GM19452 (cell line): ENCODE measurements around the gene SPECC1.
"Not testable (repeated sequence)": the region's sequence is repeated elsewhere in the genome, so short reads cannot be mapped to it uniquely, and the experiment has no call there.

Experiments
- ATAC-seq: cut with Tn5 transposase; IDR thresholded peaks from one replicate; pipeline ENCODE4 v1.9.1; 2021; ENCODE audit not compliant: unreplicated experiment

The SPECC1 gene

DNA sequence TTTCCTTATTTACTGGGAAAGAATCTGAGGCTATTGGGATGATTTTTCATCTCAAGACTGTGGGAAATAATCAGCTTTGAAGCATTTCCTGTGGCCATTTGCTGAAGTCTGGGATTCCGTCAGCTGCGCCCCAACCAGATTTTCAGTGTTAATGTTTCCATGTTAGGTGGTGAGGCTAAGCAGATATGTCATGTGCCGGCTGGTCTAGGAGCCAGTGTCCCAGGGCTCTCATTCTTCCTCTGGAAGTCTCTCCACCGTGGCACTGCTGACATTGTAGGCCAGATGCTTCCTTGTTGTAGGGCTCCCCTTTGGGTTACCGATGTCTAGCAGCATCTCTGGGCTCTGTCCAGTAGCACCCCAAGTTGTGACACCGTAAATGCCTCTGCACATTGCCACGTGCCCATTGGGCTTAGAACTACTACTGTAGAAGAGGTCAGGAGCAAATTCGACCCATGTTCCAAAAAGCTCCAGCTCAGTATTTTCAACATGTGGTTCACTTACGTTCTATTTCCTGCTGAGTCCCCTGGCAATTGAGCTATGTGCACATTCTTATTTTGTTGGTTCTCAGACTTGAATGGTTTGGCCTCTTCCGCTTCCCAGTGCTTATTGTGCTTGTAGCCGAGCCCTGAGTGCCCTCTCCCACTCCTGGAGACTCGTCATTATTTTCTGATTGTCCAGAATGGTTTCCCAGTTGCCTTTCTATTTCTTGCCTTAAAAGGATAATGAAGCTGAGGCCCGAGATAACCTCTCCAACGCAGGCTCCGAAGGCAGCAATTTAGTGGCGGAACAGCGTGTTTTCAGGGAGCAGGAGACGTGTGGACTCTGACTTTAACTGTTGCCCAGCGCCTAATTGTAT is 82.2 kb downstream of the SPECC1 start:
- ATAC-seq: no peak

- ATAC-seq: no peak
These were observed 83.2 kb downstream of the SPECC1 start for GRCh38 chr17:20092261-20092867.

DNA sequence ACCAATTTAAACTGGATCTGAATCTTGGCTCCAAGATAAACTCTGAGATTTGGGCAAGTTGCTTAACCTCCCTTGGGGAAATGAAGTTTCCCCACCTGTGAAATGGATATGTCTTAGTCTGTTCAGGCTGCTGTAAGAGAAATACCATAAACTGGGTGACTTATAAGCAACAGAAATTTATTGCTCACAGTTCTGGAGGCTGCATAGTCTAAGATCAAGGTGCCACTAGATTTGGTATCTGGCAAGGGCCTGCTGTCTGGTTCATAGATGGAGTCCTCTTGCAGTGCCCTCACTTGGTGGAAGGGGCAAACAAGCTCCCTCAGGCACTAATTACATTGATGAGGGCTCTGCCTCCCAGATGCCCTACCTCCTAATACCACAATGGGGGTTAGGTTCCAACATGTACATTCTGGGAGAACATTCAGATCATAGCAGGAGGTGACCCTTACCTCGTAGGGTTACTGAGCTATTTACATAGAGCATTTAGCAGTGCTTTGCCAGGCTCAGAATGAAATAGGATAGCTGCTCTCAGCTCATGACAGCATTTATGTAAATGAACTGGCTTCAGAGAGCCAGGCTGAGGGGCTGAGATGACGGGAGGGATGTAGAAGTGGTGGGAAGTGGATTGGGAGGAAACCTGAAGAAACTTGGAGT is 83.9 kb downstream of the SPECC1 start:
- no peak for ATAC-seq

DNA sequence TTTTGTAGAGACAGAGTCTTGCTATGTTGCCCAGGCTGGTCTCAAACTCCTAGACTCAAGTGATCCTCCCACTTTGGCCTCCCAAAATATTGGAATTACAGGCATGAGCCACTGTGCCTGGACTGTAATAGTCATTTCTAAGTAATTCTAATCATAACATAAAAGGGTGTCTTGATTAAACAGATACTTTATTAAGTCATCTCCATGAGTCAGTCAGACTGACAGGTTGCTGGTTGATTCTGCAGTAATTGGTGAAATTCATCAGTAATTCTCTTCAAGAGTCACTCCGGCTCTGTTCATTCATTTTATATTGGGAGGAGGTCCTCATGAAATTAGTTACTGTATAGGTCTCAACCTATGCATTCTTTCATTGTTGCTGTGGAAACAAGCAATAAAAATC is 85.6 kb downstream of the SPECC1 start:
- no peak for ATAC-seq

DNA sequence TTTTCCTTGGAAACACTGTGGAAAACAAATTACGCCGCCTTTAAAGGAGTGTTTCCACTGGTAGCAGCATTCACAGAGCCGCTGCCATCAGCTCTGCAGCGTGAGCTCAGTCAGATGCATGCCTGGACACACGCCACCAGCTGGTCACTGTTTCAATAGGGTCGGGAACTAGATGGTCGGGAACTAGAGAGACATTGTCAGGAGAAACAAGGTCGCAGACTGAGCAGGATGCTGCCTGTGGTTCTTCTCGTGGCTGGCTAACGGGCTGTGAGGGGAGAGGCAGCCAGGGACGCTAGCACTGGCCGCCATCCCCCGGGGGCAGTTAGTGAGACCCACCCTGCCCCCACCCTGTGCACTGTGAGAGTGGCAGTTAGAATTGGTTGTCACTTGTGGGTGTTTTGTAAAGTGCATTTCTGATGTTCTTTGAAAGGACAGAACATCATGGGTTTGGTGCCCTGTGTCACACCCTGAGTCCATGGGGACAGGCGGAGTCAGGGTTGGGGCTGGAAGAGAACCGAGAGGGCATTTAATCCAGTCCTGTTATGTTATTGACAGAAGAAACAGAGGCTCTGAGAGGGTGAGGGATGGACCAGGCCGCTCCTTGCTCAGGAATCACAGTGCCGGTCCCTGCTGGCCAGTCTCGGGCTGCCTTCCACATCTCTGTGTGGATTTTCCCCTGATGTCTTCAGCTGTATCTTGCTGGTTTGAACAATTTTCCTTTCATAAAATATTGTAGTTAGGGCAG is 86.3 kb downstream of the SPECC1 start:
- no peak for ATAC-seq

DNA sequence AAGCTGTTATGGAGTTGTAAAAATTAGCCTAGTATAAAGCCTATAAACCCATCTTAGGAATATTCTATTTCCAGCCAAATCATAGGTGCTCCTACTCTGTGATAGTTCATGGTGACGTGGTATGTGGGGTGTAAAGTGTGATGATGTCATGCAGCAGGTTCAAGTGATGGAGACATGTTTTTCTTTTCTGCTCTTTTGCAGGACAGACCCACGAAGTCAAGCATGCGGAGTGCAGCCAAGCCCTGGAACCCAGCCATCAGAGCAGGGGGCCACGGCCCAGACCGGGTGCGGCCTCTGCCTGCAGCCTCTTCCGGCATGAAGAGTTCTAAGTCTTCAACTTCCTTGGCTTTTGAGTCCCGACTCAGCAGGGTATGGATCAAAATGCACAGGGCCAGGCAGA is 87.3 kb downstream of the SPECC1 start:
- no peak for ATAC-seq

- no peak for ATAC-seq
These were observed 88.2 kb downstream of the SPECC1 start for GRCh38 chr17:20097330-20097729.

DNA sequence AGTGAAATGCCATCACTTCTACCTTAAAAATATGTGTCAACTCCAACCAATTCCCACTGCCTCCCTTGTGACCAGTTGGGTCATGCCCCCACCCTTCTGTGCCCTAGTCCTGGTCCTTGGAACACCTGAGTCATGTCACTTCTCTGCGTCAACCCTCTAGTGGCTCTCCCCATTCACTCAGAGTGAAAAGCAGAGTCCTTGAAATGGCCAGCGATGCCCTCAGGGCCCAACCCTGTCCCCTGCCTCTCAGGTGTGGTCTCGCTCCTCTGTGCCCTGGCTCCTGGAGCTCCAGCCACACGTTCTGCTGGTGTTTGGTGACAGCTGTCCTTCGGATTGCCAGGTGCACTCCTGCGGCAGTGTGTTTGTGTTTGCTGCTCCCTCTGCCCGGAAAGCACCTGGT is 89.2 kb downstream of the SPECC1 start:
- no peak for ATAC-seq

GRCh38 chr17:20100806-20101205 is 91.6 kb downstream of the SPECC1 start:
- not testable (repeated sequence) for ATAC-seq

DNA sequence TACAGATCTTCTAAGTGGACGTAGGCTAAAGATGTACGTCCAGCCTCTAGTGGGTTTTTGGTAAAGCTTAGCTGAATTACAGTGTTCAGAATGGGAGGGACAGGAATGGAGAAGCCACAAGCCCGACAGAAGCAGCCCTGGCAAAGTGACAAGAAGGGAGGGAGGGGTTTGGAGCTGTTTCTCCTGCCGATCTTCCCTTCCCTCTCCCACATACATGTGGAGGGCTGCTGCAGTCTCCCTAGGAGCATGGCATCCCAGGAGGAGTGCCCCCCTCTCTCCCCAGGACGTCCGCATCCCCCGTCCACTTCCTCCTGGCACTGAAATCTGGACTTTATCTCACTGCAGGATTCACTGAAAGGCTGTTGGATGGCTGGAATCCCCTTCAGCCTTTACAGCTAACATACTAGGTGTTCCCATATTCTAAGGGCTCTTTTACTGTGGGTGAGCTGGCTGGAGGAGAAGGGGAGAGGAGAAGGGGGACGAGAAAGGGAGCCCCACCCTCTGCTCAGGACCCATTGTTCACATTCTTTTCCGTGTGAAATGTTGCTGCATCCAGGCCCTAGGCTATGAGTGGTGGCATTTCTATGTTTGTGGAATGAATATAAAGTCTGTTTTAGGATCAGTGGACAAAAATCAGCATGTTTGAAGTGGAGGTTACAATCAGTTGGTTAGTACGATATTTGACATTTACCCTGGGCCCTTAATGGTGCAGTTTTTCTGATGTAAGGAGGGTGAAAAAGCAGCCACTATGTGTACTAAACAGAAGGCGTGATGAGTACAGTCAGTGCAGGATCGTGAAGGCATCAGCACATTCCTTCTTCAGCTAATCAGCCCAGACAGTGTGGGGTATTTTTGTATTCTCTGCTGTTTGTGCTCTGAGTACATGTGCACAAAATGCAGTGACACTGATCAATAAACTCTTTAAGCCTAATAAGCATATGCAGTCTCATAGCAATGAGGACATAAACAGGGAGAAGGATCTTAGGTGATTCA is 94.6 kb downstream of the SPECC1 start:
- no peak for ATAC-seq

GRCh38 chr17:20105539-20106280 is 96.6 kb downstream of the SPECC1 start:
- ATAC-seq: no peak

- ATAC-seq: not testable (repeated sequence)
These were observed 97.3 kb downstream of the SPECC1 start for GRCh38 chr17:20106446-20106845.

DNA sequence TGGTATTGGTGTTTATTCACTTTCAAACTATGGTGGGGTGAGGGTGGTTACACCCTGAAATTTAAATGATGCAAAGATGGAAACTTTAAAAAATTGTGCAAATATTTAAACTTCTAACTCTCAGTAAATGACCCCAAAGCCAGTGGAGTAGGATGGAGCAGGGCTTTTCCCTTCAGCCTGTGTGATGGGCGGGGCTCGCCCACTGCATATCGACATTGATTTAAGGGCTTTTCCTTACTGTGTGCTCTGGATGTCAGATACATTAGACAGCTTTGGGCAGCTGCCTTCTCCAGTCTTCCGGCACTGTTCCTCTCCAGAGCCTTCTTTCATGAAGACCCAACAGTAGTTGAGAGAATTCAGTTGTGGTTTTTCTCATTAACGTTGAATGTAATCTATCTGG is 99.9 kb downstream of the SPECC1 start:
- no peak for ATAC-seq

DNA sequence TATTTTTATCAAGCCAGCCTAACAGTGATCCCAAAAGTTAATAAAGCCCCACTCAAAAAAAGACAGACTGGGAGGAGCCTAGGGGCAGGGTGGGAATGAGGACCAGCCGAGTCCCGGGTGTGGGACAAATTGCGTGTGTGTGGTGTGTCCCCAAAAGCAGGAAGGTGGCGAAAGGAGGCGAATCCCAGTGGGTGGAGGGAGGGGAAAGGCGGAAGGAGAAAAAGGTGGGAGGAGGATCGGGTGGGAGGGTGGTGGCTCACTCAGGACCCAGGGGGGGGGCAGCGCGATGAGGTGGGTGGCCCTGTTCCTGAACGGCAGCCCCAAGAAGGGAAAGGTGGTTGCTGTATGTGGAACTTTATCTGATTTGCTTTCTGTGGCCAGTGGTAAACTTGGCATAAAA is 102.4 kb downstream of the SPECC1 start:
- ATAC-seq: no peak

- ATAC-seq: no peak
These were observed 105.3 kb downstream of the SPECC1 start for GRCh38 chr17:20114466-20114865.

- ATAC-seq: no peak
These were observed 107.6 kb downstream of the SPECC1 start for GRCh38 chr17:20116683-20117309.

GRCh38 chr17:20118280-20118679 is 109.1 kb downstream of the SPECC1 start:
- no peak for ATAC-seq

DNA sequence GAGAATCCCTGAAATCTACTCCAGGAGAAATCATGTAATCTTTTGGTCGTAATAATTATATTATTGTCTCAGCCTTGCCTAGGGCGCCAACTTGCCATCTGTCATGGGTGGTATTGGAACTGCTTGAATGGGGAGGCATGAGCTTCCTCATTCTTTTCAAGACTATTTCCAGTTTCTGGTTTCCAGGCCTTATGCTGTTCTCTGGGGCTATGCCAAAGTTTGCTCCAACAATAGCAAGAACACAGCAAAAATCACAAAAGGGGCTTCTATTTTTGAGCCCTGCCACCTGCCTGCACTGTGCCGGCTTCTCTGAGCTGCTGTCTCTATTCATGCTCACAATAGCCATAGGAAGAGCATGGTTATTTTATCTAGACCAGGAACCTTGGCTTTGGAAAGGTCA is 111.7 kb downstream of the SPECC1 start:
- ATAC-seq: no peak
